Bronchial smooth muscle cell (primary cell): ENCODE data around the gene MRPS18C. TPM values are rescaled to one million over a fixed set of nuclear protein-coding genes. Genes with fewer than 3 reads are reported as not detected.

Source experiments
- total RNA-seq: library from RNA; depleted of rRNA; stranded (reverse); fragments of >200 nt; gene quantifications from 2 replicates; pipeline ENCODE4 v1.2.1, GENCODE V29; 2014

The MRPS18C gene
- 17.5 and 25.4 TPM in 2 replicates for total RNA-seq

DNA sequence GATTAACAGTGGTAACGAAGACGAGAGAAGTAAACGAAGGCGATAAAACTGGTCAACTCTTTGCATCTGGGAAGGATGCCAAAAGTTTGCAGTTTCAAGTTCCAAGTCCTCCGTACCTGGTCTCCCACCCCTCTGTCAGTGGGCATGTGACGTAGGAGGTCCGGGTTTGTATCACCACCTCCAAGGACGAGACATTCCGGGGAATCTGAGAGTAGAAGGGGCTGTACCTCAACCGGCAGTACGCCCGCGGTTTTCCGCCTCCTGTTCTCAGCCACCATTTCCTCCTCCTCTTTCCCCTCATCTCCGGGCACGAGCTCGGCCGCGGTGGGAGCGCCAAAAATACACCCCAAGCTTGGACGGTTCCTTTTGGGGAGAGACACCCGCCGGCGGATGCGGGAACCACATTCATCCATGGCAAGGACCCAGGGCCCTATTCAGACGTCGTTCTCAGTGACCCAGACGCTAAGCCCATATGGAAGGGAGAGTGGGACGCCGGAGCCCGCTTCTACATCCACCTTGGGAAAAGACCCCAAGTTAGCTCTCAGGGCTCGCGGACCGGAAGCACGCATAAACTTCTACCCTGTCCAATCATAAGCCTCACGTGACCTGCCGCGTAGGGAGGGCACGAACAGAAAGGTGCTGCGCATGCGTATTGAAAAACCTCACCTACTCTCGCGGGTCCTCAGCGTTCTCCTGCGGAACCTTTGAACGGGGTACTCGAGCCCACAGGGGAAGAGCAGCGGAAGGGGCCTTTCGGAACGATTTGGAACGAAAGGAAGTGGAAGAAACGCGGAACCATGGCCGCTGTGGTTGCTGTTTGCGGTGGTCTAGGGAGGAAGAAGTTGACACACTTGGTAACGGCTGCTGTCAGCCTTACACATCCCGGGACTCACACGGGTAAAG, at the start of gene MRPS18C, which contains the start of gene HELQ:
TSS of gene MRPS18C (plus strand) at position 778 of the 903 bp plus-strand sequence. CDS start at position 798, 20 bp downstream.
TSS of gene HELQ (minus strand) at position 543 of the 903 bp plus-strand sequence. CDS start at position 413, 130 bp downstream.

DNA sequence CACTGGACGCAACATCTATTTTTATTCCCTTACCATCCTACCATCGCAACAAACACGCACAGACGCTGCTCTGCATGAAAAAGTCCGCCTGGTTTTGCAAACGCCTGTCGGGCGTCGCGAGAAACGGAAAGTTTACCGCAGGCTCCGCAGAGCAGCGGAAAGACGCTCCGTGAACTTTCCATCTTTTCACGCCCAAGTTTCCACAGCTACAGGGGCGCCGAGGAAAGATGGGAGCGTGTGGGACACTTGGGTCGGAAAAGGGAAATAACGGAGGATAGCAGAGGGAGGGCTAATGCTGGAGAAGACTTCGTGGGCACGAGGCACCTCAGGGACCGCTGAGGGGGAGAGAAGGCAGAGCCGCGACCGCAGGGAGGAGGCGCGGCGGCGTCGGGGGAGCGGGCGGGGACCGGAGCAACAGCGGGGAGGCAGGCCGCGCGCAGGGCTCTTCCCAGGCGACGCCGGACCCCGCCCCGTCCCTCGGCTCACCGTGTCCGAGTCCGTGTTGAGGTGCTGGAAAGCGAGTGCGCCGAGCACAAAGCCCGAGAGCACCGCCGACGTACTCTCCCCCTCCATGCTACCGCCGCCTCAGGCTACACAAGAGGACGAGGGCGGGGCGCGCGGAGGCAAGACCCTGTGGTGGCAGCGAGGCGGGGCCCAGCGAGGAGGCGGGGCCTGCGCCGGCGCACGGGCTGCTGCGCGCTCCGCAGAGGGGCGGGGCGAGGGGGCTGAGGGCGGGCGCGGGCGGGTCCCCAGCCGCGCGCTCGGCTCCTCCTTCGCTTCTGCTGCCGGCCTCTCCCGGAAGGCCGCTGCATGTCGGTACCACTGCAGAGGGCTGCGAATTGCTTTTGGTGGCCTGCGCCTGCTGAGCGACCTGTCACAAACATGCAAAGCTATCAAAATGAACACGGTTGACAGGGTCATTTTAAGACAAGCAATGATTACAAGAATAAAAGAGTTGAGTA, 28.9 kb downstream of the MRPS18C start, which contains the start of gene ABRAXAS1:
TSS of gene ABRAXAS1 (minus strand) at position 601 of the 962 bp plus-strand sequence. CDS start at position 573, 28 bp downstream.

Other genes starting within 250 kb of the MRPS18C start
- 4.6 and 11.8 TPM in 2 replicates for gene COQ2, start 171.3 kb upstream of the MRPS18C start, total RNA-seq
- 0.63 and 0.69 TPM in 2 replicates for gene HPSE, start 121.2 kb upstream of the MRPS18C start, total RNA-seq
- 14.0 and 19.6 TPM in 2 replicates for gene HELQ, start 235 bp upstream of the MRPS18C start, total RNA-seq
- 21.3 and 24.7 TPM in 2 replicates for gene ABRAXAS1, start 29.0 kb downstream of the MRPS18C start, total RNA-seq
- gene GPAT3, start 80.0 kb downstream of the MRPS18C start, total RNA-seq = 13.9 and 22.4 TPM in 2 replicates